Measurements from ENCODE around the gene PHEX. TPM values are rescaled to one million over a fixed set of nuclear protein-coding genes. Genes with fewer than 3 reads are reported as not detected.

PHEX gene
- total RNA-seq, 1 donor from 2014 or later: 0.96 TPM

GRCh38 chrX:22088326-22088725 is 56.2 kb downstream of the PHEX start:
- Mint-ChIP-seq H3K27me3 (ENCODE audit: low read depth) (no peaks in the 10 kb centered on the region), H3K36me3 (no peaks in the 10 kb centered on the region), H3K4me3 (no peak overlapping the region), H3K4me1 (peaks cover 6% of the 10 kb centered on the region), H3K9me3 (peaks cover 20% of the 10 kb centered on the region), H3K27ac (no peak overlapping the region)
- no peak for DNase-seq (ENCODE audit: low spot score in 2 of 2, unreplicated experiment in 2 of 2)
- TF ChIP-seq CTCF (IDR thresholded peaks at IDR 0.05; ENCODE audit: unreplicated experiment): no peak

- no peak for DNase-seq (ENCODE audit: low spot score in 2 of 2, unreplicated experiment in 2 of 2)
- no peak overlapping the region for H3K4me3 Mint-ChIP-seq
- no peak for TF ChIP-seq CTCF (IDR thresholded peaks at IDR 0.05; ENCODE audit: unreplicated experiment)
- no peaks in the 10 kb centered on the region for H3K27me3 Mint-ChIP-seq (ENCODE audit: low read depth)
- peaks cover 12% of the 10 kb centered on the region for H3K4me1 Mint-ChIP-seq
- no peaks in the 10 kb centered on the region for H3K36me3 Mint-ChIP-seq
- no peak overlapping the region for H3K27ac Mint-ChIP-seq
- H3K9me3 Mint-ChIP-seq: peaks cover 10% of the 10 kb centered on the region
Measured at GRCh38 chrX:22090181-22090580, 58.1 kb downstream of the PHEX start.

- no peak overlapping the region for H3K4me3 Mint-ChIP-seq
- no peaks in the 10 kb centered on the region for H3K27me3 Mint-ChIP-seq (ENCODE audit: low read depth)
- no peaks in the 10 kb centered on the region for H3K36me3 Mint-ChIP-seq
- no peak for TF ChIP-seq CTCF (IDR thresholded peaks at IDR 0.05; ENCODE audit: unreplicated experiment)
- peaks cover 26% of the 10 kb centered on the region for H3K4me1 Mint-ChIP-seq
- H3K27ac Mint-ChIP-seq: no peak overlapping the region
- peaks cover 15% of the 10 kb centered on the region for H3K9me3 Mint-ChIP-seq
- no peak for DNase-seq (ENCODE audit: low spot score in 2 of 2, unreplicated experiment in 2 of 2)
Measured at GRCh38 chrX:22093550-22093949, 61.4 kb downstream of the PHEX start.

- Mint-ChIP-seq H3K9me3 (peaks cover 16% of the 10 kb centered on the region), H3K36me3 (no peaks in the 10 kb centered on the region), H3K27ac (peak overlapping the region; percentile 12), H3K4me3 (no peak overlapping the region), H3K4me1 (peaks cover 34% of the 10 kb centered on the region), H3K27me3 (ENCODE audit: low read depth) (no peaks in the 10 kb centered on the region)
- no peak for DNase-seq (ENCODE audit: low spot score in 2 of 2, unreplicated experiment in 2 of 2)
- no peak for TF ChIP-seq CTCF (IDR thresholded peaks at IDR 0.05; ENCODE audit: unreplicated experiment)
Measured at GRCh38 chrX:22095286-22095685, 63.2 kb downstream of the PHEX start.

- DNase-seq (ENCODE audit: low spot score in 2 of 2, unreplicated experiment in 2 of 2): no peak
- H3K4me3 Mint-ChIP-seq: no peak overlapping the region
- peaks cover 31% of the 10 kb centered on the region for H3K4me1 Mint-ChIP-seq
- H3K9me3 Mint-ChIP-seq: peaks cover 20% of the 10 kb centered on the region
- H3K36me3 Mint-ChIP-seq: no peaks in the 10 kb centered on the region
- no peak for TF ChIP-seq CTCF (IDR thresholded peaks at IDR 0.05; ENCODE audit: unreplicated experiment)
- no peak overlapping the region for H3K27ac Mint-ChIP-seq
- no peaks in the 10 kb centered on the region for H3K27me3 Mint-ChIP-seq (ENCODE audit: low read depth)
Measured at GRCh38 chrX:22095856-22096255, 63.7 kb downstream of the PHEX start.
